Muscle layer of duodenum (tissue), 2 donors: ENCODE measurements around the gene SMC4.

ENCODE experiments used
- H3K27ac ChIP-seq: one replicate; pipeline ENCODE4 v1.7.0; 2013; ENCODE audit warnings: mild to moderate bottlenecking, low read length
- H3K27me3 ChIP-seq: one replicate; pipeline ENCODE4 v1.7.0; 2013; ENCODE audit warnings: low read depth, mild to moderate bottlenecking, control low read depth, low read length
- H3K36me3 ChIP-seq, 2 donors: one replicate each; pipeline ENCODE4 v1.7.0; 2013; ENCODE audit warnings: low read length in 2 of 2, control low read depth in 1 of 2, mild to moderate bottlenecking in 1 of 2; ENCODE audit not compliant: insufficient read depth in 2 of 2, control insufficient read depth in 1 of 2
- H3K4me1 ChIP-seq, 2 donors: one replicate each; pipeline ENCODE4 v1.7.0; 2013; ENCODE audit warnings: low read length in 2 of 2, mild to moderate bottlenecking in 2 of 2, control low read depth in 1 of 2, moderate library complexity in 1 of 2; ENCODE audit not compliant: insufficient read depth in 2 of 2, control insufficient read depth in 1 of 2
- H3K4me3 ChIP-seq, 2 donors: one replicate each; pipeline ENCODE4 v1.7.0; 2013; ENCODE audit warnings: low read length in 2 of 2, low read depth in 1 of 2, mild to moderate bottlenecking in 1 of 2
- H3K9me3 ChIP-seq, 2 donors: one replicate each; pipeline ENCODE4 v1.7.0; 2013; ENCODE audit warnings: low read length in 2 of 2, control low read depth in 1 of 2, mild to moderate bottlenecking in 1 of 2; ENCODE audit not compliant: control insufficient read depth in 1 of 2
- donor health status: healthy.

Gene SMC4

DNA sequence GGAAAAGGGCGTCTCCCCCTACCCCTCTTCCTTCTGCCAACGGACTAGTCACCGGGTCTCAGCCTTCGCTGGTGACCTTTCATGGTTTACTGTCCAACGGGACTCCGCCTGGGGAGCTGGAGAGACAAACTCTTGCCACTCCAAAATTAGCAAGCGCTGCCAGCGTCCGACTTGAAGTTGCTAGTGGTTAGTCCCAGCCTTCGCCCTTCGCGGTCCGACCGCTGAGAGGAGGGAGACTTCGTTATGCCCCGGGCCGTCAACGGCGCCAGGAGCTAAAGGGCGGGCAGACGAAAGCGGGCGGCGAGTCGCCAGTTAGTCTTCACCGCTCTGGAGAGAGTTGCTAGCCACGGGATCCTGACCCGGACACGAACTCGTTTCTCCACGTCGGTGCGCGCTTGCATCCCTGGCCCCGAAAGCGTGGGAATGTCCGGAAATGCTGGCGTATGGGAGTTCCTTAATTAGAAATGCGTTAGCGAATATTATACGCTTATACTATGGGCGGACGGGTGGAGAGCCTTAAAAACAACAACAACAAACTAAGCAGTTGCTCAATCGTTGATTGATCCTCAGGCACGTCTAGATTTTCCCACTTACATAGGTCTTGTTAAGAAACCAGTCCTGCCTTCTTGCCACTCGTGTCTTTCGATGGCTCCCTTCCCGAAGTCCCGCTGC, 716 bp downstream of the SMC4 start:
- Histone ChIP-seq H3K4me3 (peak overlapping the region; percentile 96 to 100), H3K27ac (peak overlapping the region; percentile 90), H3K27me3 (no peaks in the 10 kb centered on the region), H3K4me1 (peaks cover 0 to 21% of the 10 kb centered on the region in 2 donors), H3K9me3 (no peaks in the 10 kb centered on the region), H3K36me3 (no peaks in the 10 kb centered on the region)

DNA sequence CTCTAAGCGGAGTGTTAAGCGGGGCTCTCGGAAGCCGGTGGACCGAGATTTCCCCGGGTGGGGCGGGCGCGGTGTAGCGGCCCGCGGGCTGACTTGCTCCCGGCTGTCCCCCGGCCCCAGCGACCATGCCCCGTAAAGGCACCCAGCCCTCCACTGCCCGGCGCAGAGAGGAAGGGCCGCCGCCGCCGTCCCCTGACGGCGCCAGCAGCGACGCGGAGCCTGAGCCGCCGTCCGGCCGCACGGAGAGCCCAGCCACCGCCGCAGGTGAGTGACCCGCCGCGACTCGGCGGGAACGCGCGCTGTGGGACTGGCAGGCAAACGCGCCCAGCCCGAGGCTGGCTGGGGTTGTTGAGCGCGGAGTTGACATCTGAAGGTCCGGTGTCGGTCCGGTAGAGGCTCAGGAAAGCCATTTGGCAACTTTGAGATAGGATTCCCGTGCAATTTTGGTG, 1.3 kb downstream of the SMC4 start:
- H3K27ac ChIP-seq = peak overlapping the region; percentile 90
- H3K9me3 ChIP-seq = no peaks in the 10 kb centered on the region
- H3K4me1 ChIP-seq = peaks cover 0 to 21% of the 10 kb centered on the region in 2 donors
- H3K27me3 ChIP-seq = no peaks in the 10 kb centered on the region
- H3K36me3 ChIP-seq = no peaks in the 10 kb centered on the region
- H3K4me3 ChIP-seq = peak overlapping the region; percentile 96 to 100

DNA sequence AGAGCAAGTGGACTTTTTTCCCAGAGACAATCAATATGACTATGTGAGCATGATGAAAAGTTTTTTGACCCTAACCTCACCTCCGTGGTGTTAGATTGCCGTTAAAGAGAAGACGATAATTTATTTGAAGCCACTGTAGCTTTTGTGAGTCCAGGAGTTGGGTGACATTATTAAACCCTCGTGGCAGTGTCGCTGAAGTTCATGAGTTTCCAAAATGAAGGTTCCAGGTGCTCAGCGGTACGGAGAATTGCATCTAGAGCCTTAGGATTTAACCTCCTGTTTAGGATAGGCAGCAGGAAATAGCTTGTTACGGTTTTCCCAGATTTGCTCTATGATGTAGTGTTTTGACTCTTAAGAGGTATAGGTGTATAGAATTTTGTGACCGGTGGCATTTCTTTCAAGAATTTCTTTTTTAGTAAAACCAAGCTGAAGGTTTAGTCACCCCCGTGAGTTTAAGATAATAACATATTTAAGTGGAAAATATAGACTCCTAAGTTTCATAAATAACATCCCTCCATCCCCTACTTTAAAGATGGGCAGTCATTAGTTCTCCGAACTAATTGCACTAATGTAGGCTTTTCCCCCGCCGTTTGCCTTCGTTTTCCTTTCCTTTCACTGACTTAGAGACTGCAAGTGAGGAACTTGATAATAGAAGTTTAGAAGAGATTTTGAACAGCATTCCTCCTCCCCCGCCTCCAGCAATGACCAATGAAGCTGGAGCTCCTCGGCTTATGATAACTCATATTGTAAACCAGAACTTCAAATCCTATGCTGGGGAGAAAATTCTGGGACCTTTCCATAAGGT, 2.0 kb downstream of the SMC4 start:
- peaks cover 0 to 21% of the 10 kb centered on the region in 2 donors for H3K4me1 ChIP-seq
- peak overlapping the region; percentile 90 for H3K27ac ChIP-seq
- H3K27me3 ChIP-seq = no peaks in the 10 kb centered on the region
- H3K36me3 ChIP-seq = no peaks in the 10 kb centered on the region
- peak overlapping the region; percentile 96 to 100 for H3K4me3 ChIP-seq
- H3K9me3 ChIP-seq = no peaks in the 10 kb centered on the region

DNA sequence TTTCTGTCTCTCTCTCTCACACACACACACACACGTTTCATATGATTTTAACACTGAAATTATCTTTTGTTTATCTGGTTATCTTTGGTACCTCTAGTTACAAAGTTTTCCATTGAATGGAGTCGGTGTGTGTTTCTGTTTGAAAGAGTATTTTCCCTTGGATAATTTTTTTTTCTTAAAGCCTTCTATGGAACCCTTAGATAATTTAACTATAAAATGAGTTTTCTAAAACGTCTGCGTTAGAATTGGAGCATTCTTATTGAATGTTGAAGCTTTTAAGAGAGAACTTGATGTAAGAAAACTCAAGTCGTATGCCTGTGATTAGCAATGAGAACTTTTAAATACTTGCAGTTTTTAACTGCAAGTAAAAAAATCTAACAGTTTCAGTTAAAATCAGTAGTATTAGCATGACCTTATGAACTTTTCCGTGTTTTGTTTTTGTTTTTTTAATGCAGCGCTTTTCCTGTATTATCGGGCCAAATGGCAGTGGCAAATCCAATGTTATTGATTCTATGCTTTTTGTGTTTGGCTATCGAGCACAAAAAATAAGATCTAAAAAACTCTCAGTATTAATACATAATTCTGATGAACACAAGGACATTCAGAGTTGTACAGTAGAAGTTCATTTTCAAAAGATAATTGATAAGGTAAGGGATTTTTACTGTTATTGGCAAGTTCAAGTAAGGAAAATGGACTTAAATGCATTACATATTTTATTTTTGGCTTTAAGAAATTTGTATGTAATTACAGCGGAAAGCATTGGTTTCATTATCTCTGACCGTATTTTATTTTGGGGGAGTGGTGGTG, 3.0 kb downstream of the SMC4 start:
- Histone ChIP-seq H3K27ac (peak overlapping the region; percentile 90), H3K4me3 (peak overlapping the region; percentile 96 to 100)

DNA sequence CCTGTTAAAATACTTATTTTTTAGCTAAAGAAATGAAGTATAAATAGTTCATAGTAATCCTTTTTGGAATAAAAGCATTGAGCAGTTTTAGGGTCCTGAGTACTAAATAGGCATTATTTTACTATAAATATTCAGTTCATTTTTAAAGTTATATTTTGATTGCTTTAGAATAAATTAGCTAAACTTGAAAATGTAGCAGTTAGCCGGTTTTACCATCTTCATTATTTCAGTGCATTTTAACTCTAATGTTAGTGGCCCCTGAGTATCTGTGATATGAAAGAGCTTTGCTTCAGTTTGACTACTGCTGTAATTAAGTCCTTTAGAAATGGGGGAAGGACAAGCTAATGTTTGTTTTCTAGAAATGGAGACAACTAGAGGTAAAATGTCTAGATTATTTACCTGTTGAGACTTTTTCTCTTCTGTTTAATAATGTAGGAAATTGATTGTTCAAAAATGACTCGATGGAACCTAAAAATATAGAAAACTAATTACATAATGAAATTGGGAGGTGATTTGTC, 3.6 kb downstream of the SMC4 start:
- peaks cover 0 to 17% of the 10 kb centered on the region in 2 donors for H3K4me1 ChIP-seq
- H3K27me3 ChIP-seq = no peaks in the 10 kb centered on the region
- peak overlapping the region in 1 of 2 donors; percentile 100 for H3K4me3 ChIP-seq
- no peaks in the 10 kb centered on the region for H3K36me3 ChIP-seq
- H3K9me3 ChIP-seq = no peaks in the 10 kb centered on the region
- peak overlapping the region; percentile 90 for H3K27ac ChIP-seq

More for the DNA sequence above, 3.0 kb downstream of the SMC4 start:
- H3K4me1 ChIP-seq = peaks cover 0 to 21% of the 10 kb centered on the region in 2 donors
- no peaks in the 10 kb centered on the region for H3K27me3 ChIP-seq
- no peaks in the 10 kb centered on the region for H3K9me3 ChIP-seq
- H3K36me3 ChIP-seq = no peaks in the 10 kb centered on the region

DNA sequence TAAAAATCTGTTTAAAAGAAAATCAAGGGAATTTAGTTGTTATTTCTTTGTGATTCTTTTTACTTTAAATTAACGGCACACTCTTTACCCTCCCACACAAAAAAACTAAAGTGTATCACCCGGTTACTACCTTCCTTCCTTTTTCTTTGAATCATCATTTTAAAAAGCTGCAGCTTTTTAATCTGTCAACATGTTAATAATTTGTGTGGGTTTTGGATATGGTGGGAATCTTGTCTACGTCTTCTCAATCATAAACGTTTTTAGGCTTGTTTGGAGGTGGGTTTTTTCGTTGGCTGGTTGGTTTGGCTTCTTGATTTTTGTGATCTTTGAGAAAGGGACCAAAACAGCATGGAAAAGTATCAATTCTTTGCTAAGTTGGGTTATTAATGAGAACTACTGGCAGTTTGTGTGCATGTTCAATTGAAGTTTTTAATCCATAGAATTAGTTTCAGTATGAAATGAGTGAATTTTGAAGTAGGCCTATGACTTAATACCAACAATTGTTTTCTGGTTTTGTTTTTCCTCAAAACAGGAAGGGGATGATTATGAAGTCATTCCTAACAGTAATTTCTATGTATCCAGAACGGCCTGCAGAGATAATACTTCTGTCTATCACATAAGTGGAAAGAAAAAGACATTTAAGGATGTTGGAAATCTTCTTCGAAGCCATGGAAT, 4.5 kb downstream of the SMC4 start:
- Histone ChIP-seq H3K9me3 (no peaks in the 10 kb centered on the region), H3K36me3 (no peaks in the 10 kb centered on the region), H3K27me3 (no peaks in the 10 kb centered on the region), H3K4me3 (peak overlapping the region in 1 of 2 donors; percentile 32), H3K4me1 (peaks cover 0 to 14% of the 10 kb centered on the region in 2 donors), H3K27ac (peak overlapping the region; percentile 61)

DNA sequence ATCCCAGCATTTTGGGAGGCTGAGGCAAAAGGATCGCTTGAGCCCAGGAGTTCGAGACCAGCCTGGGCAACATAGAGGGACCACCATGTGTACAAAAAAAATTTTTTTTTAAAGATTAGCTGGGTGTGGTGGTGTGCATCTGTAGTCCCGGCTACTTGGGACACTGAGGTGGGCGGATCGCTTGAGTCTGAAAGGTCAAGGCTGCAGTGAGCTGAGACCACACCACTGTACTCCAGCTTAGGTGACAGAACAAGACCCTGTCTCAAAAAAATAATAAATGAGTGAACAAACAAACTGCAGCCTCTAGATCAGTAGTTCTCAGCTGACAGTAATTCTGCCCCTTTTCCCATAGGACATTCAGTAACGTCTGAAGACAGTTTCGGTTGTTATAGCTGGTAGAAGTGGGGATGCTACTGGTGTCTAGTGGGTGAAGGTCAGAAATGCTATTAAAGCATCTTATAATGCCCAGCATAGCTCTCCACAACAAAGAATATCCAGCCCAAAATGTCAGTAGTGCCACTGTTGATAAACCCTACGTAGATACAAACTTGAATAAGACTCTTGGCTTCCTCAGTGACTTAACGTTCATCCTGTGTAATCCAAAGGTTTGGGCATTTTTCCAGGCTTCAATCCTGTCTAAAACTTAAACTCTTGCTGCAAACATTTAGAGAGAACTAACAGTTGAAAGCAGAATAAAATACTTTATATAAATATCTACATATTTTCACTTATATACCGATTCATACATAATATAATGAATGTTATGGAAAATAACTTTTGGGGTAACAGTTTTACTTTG, 10.6 kb downstream of the SMC4 start:
- no peak overlapping the region for H3K27ac ChIP-seq
- no peaks in the 10 kb centered on the region for H3K9me3 ChIP-seq
- H3K27me3 ChIP-seq = no peaks in the 10 kb centered on the region
- H3K4me1 ChIP-seq = no peaks in the 10 kb centered on the region
- no peak overlapping the region for H3K4me3 ChIP-seq
- H3K36me3 ChIP-seq = peaks cover under 1 to 3% of the 10 kb centered on the region in 2 donors

DNA sequence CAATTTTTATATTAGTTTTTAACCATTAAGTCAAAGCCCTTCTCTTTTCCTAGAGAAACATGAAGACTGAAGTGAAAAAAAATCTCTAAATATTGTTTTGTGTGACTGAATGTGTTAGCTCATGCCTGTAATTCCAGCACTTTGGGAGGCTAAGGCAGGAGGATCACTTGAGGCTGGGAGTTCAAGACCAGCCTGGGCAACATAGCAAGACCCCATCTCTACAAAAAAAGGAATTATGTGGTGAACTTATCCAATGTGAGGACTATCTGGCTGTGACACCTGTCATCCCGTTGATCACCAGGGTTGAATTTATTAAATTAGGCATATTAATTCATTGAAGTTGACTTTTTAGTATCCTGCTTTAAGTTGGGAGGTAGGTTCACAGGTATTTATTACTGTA, 13.0 kb downstream of the SMC4 start:
- H3K27ac ChIP-seq = no peak overlapping the region
- H3K4me1 ChIP-seq = no peaks in the 10 kb centered on the region
- H3K9me3 ChIP-seq = no peaks in the 10 kb centered on the region
- no peaks in the 10 kb centered on the region for H3K27me3 ChIP-seq
- no peak overlapping the region for H3K4me3 ChIP-seq
- peaks cover 7 to 11% of the 10 kb centered on the region in 2 donors for H3K36me3 ChIP-seq

DNA sequence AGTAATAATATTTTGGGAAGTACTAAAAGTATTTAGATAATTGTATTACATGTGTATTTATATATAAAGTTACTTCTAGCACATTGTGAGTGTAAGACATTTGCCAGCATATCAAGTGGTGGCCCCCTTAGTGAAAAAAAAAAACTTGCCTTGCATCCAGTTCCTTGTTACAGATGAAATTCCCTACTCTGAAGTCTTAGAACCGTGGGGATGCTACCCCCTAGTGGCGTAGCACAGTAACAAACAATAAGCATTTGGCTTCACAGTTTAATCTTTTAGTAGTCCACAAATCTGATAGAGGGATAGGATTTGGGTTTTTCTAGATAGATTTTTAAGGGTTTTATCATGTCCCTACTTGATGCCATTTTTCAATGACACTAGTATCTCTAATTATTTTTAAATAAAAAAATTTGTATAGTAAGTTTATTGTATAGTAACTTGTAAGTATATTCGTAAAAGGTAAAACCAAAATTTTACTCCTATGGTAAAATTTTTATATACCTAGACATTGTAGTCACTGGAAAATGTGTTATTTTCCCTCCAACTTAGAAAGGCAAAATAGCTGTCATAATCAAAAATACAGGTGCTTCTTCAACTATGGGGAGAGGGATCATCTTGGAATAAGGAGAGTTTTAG, 14.3 kb downstream of the SMC4 start:
- H3K27me3 ChIP-seq = no peaks in the 10 kb centered on the region
- H3K4me1 ChIP-seq = no peaks in the 10 kb centered on the region
- H3K27ac ChIP-seq = no peak overlapping the region
- H3K36me3 ChIP-seq = peaks cover 12 to 15% of the 10 kb centered on the region in 2 donors
- H3K9me3 ChIP-seq = no peaks in the 10 kb centered on the region
- H3K4me3 ChIP-seq = no peak overlapping the region

DNA sequence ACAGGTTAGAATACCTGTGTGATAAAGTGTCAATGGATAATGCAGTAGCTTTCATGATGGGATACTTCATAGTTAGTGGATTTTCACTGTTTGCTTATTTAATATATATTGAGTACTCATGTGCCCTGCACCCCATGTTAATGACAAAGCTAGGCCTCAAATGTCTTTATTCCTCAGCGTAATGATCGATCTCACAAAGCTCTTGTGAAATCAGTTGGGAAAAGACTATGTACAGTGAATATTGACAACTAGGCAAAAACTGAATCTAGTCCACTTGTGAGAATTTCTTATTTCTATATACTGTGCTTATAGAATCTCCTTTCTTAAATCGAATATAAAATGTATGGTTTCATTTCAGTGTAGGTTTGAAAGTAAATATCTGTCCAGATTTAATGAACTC, 17.9 kb downstream of the SMC4 start:
- no peaks in the 10 kb centered on the region for H3K4me1 ChIP-seq
- H3K27me3 ChIP-seq = no peaks in the 10 kb centered on the region
- no peak overlapping the region for H3K4me3 ChIP-seq
- no peaks in the 10 kb centered on the region for H3K9me3 ChIP-seq
- H3K27ac ChIP-seq = no peak overlapping the region
- H3K36me3 ChIP-seq = peaks cover 21 to 23% of the 10 kb centered on the region in 2 donors
